NCI-H510A treated with DMSO at 0.1 percent for 48 hours (cell line): ENCODE data around the gene SFXN2.
"Not testable (repeated sequence)": the region's sequence is repeated elsewhere in the genome, so short reads cannot be mapped to it uniquely, and the experiment has no call there.

Source experiments
- DNase-seq: peaks from one replicate; lab custom pipeline; 2025; lab: John Stamatoyannopoulos, UW

The SFXN2 gene

DNA sequence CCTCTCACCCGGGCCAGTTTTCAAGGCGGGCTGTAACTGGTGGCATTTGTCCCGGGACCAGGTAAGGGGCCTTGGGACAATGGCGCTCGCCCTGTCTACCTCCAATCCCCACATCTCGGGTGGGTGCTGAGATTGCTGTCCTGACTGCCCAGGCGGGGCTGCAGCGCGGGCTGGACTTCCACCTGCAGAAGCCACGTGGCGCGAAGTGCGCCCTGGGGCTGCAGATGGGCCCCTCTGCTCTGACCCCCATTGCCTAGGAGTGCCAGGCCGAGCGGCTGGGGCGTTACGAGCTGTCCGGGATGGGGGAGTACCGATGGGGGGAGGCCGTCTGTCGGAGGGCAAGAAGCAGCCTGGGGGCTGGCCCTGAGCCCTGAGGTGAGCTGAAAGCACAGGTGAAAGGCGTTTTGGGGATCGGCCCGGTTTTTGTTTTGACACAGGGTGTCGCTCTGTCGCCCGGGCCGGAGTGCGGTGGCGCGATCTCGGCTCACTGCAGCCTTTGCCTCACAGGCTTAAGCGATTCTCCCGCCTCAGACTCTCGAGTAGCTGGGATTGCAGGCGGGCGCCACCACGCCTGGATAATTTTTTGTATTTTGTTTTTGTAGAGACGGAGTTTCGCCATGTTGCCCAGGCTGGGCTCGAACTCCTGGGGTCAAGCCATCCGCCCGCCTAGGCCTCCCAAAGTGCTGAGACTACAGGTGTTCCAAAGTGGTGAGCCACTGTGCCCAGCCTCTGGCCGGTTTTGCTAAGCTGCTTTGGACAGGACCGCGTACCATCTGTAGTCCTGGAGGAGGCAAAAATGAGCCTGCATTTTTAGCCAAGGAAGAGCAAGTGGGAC is at the start of gene SFXN2:
TSS of gene SFXN2 (plus strand) at position 16 of the 835 bp plus-strand sequence. CDS start 12,001 bp downstream, outside the sequence.
- peak; percentile 70 for DNase-seq

GRCh38 chr10:102665904-102666509 is 48.4 kb upstream of the SFXN2 start:
- DNase-seq, result no peak

DNA sequence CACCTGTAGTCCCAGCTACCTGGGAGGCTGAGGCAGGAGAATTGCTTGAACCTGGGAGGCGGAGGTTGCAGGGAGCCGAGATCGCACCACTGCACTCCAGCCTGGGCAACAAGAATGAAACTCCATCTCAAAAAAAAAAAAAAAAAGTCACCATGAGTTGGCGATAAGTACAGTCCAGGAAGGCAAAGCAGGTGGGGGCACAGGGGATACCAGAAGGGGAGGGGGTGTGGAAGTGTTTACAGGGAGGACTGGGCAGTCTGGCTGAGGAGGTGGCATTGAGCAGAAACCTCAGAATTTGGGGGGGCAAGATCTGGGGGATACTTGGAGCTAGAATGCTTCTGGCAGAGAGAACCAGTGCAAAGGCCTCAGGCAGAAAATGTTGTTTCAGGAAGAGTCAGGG is 47.0 kb upstream of the SFXN2 start:
- DNase-seq, result not testable (repeated sequence)

DNA sequence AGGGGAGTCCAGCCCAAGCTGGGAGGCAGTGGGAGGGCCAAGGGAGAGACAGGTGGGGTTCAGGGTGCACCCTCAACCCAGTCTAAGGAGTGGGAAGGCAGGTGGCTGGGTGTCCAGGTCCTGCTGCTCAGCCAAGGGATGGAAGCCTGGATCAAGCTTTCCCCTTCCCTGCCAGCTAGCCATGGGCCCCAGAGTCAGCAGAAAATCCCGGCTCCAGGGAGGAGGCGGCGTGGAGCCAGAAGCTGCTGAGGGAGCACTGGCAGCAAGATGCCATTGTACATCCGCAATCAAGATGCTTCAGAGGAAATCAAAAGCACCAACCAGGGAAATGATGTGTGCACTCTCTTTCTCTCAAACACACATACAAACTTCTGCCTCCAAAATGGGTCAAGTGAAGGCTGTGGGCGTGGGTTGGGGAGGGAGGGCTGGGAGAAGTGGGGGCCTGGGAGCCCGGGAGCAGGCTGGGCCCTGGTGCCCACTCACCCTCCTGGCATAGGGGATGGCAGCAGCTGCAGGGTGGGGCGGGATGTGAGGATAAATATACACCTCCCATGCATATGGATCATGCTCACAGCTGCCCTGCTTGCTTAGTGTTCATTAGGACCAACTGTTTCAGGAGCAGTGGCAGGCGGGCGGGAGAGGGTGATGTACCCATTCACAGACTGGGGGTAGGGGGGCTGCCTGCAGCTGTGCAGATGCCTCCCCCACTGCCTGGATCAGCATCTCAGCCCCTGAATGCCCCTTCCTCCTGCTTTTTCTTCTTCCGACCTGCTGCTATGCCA is 45.9 kb upstream of the SFXN2 start:
- DNase-seq, result no peak

DNA sequence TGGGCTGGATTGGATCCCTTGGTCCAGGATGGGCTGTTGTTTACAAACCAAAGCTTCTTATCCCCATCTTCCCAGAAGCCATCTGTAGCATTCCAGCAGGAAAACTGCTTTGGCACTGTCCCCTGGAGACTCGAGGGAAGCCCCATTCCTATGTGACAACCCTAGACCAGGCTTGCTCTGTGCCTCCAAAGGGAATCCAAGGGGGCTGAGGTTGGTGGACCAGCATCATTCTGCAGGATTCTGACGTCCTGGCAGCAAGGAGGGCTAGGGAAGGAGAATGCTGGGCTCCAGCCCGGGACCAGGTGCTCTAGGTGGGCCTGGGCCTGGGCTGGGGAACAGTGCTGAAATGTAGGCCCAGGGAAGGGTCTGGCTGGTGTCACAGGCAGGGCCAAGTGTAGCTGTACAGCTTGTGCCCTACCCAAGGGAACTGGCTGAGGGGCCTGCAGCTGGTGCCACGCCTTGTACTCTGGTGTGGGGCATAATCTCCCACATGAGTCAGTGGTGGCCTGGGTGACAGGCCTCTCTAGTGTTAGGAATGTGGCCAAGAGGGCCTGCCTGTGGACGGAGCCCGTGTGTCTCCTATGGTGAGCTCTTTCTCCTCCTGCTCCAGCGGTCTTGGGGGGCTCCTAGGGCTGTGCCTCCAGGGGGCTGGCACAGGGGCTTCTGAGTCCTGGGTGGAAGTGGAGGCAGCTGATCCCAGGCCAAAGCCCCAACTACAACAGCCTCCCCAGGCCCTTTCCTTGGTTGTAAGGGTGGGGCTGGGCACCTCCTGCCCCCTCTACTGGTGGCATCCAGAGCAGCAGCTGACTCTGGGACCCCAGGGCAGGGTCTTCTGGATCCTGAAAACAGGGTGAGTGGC is 45.0 kb upstream of the SFXN2 start:
- DNase-seq, result no peak

DNA sequence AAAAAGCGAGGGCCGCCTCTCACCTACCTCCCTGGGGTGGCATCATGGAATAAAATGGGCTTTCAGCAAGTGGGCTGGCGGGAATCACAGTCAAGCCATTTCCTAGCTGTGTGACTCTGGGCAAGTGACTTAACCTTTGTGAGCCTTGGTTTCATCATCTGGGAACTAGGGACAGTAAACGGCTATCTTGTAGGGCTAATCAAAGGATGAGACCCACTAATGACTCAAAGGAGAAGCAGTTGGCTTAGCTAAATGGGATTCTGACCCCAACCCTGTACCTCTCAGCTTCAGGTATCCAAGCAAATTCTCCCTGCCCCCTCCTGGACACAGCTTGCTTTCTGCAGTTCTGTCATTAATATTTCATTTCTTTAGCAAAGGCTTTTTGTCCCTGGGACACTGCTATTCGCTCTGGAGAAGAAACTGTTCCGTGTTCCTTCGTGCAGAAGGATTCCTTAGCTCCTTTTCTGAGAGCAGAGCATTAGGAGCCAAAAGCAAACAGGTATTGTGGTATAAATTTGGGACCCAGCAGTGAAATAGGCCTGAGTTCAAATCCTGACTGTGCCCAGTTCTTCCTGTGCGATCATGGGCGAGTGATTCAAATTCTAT is 44.3 kb upstream of the SFXN2 start:
- DNase-seq, result no peak

DNA sequence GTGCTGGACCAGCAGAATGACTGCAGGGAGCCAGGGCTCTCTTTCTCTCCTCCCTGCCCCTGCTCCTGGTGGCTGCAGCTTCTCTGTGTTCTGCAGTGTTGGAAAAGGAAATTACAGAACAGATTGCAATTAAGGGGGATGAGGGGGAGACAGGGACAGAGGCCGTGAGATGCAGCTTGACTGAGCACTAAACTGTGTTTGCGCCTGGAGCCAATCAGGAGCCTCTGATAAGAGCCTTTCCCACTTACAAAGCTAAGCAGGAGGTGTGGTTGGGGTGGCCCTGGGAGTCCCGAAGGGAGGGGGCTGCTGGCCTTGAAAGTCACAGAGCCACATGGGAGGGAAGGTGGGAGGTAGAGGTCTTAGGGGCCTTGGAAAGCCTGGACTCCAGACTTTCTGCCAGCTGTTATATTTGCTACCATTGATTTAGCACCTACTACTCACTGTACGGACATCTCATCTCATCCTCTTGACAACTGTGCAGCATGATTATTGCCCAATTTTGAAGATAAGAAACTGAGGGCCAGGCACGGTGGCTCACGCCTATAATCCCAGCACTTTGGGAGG is 43.5 kb upstream of the SFXN2 start:
- no peak for DNase-seq

GRCh38 chr10:102673236-102673818 is 41.1 kb upstream of the SFXN2 start:
- DNase-seq, result no peak

DNA sequence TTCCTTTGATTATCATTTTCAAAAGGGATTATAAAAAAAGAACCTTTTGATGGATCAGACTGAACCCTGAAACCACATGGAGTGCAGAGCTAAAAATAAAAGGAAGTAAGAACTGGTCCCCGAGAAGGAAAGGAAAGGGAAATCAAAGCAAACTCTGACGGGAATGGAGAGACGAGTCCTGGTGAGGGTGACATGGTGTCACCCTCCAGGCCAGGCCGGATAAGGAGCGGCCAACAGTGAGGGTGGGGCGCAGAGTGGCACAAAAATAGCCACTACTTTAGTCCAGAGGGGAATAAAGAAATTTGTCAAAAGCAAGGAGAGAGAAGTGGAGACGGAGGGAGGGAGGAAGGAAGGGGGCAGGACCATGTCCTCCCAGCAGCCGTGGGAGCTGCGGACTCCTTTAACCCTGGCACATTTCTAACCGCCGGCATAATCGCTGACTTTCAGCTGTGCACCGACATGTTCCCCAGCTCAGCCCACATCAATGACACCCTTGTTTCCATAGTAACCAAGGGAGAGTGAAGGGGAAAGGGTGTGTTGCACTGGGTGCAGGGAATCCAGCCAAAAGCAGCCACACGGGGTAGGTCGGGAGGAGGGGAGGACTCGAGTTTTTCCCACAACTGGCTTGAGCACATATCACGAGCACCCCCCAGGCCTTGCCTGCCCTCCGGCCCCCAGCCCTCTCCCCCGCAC is 40.5 kb upstream of the SFXN2 start:
- peak; percentile 25 for DNase-seq

DNA sequence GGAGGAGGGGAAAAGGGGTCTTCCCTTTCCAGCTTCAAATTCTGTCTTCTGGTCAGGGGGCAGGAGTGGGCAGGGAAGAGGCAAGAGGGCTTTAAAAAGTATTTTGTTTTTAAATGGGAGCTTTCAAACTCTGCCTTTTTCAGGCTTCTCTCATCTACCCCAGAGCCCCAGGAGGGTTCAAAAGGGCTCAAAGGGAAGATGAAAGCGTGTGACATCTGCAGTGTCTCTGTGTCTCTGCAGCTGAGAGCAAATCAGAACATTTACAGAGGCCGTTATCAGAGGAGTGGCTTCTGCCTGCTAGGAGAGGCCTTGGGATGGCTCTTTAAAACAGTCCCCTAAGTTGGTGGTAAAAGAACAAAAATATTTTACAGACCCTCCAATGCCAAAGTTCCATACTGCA is 39.9 kb upstream of the SFXN2 start:
- DNase-seq, result no peak

GRCh38 chr10:102675011-102675665 is 39.3 kb upstream of the SFXN2 start:
- DNase-seq, result no peak

DNA sequence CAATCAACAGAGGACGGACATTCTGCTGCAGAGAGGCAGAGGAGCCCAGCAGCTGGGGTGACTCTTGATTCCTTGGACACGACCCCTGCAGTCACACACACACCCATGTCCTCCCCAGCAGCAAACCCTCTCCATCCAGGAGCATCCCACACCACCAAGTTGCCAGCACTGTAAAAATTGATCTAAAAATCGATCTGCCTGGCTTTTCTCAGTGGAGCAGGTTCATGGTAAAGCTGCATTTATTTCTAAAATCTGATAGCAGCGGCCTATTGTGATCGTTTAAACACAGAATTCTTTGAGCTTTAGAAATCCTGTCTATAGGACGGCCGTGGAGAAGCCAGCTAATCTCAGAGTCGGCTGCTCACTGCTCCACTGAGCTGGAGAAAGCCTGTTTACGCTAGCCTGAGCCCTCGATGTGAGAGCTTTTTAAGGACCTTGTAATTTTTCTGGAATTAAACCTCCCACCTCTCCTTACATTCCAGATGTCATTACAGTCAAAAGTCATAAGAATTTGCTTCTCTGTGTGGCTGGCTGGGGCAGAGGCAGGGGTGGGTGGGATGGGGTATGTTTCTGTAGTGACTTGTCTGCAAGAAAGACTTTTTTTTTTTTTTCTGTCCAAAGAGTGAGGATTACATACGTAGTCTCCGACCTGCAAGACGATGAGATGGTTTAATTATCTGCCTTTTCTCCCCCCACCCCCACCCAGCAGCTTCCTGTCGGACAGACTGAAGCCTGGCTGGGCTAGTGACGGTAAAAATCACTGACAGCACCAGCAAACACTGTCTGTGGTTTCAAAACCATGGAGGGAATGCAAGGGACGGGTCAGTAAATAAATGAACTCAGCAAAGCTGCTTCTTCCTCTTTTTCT is 38.5 kb upstream of the SFXN2 start:
- DNase-seq, result peak; percentile 41

DNA sequence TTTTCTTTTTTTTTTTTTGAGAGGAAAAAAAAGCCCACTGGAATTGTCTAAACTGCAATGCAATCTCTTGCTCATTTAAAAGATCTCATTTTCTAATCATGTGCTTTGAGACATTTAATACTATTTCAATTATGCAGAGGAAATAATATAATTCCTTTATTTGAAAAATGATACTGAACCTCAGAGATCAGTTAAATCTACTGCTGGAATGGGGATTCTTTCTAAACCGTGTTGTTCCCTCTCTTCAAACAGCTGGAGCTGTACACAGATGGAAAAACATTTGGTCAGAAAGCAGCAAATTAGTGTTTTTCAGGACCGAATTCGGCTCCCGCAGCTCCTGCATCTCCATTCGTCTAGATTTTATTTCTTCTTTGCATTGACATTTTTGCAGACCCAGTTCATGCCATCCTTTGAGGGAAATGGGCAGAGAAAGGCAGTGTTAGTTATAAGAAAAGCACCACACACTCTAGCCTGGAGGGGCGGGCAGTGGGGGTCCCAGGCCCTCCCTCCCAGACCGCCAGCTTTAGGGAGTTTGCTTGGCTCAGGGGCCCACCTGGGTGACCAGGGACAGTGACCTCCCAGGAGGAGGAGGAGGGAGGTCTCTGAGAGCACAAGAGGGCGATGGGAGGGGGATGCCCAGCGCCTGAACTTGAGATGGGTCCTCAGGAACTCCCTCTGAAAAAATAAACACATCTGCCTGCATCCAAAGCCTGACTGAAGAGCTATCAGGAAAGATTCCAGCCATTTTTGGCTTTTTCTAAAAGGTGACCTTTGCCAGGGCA is 37.7 kb upstream of the SFXN2 start:
- DNase-seq, result peak; percentile 25

DNA sequence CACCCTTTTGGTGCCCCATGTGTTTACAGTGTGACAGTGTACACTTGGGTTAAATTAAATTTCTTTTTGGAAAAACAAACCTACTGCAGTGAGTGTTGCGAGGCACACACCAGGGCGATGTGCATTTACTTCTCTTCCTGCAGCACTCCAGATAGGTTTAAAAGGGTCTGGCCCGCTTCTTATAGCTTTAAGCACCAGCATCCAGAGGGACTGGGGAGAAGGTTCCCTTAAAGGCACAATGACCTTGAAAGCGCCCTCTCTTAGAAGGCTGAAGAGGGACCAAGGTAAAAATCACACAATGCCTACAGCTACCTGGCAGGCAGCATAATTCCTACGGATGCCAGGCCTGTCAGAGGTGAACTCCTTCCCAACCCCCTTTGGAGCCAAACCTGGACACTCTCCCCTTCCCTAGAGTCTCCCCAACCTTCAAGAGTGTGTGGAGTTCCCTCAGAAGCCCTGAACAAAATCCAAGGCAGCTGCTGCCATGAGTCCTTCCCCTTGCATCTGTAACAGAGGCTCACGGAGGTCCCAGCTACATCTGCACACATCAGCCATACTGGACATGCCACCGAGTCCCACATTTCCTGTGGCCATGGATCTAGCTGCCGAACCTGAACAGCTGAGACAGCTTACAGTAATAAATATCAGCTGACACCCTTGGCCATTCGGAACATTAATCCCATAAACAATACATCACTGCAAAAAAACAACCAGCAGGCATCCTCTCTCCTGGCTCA is 36.9 kb upstream of the SFXN2 start:
- no peak for DNase-seq

- peak; percentile 45 for DNase-seq
Measured at GRCh38 chr10:102678068-102678400, 36.4 kb upstream of the SFXN2 start.

- DNase-seq, result peak; percentile 97
Measured at GRCh38 chr10:102678842-102679289, 35.6 kb upstream of the SFXN2 start.

- DNase-seq, result no peak
Measured at GRCh38 chr10:102679596-102679995, 34.8 kb upstream of the SFXN2 start.
